GM23338 (cell line): ENCODE data around the gene TSKS.

Source experiments
- CREB1 ChIP-seq: fragments of 250-450 bp; sonication (Bioruptor Pico); IDR thresholded peaks from 2 replicates; pipeline ENCODE4 v1.5.0; 2020; ENCODE audit warnings: low read depth, mild to moderate bottlenecking, moderate library complexity
- CTCF ChIP-seq, 2 experiments: fragments of 200-600 bp in 1 of 2; sonication (generic) in 1 of 2; conservative IDR thresholded peaks; 2 replicates each; pipeline versions ENCODE4 v1.5.1 to v1.6.1; 2016 to 2017; ENCODE audit warnings: antibody characterized with exemption in 2 of 2, low read depth in 2 of 2, mild to moderate bottlenecking in 2 of 2, moderate library complexity in 1 of 2
- EZH2 ChIP-seq: fragments of 200-600 bp; sonication (generic); IDR thresholded peaks from one replicate; pipeline ENCODE4 v1.8.0; 2017; ENCODE audit warnings: antibody characterized with exemption, mild to moderate bottlenecking, low read depth; ENCODE audit not compliant: unreplicated experiment
- EZH2phosphoT487 ChIP-seq: fragments of 200-600 bp; sonication (generic); IDR thresholded peaks from one replicate; pipeline ENCODE4 v1.8.1; 2018; ENCODE audit warnings: antibody characterized with exemption; ENCODE audit not compliant: unreplicated experiment
- POLR2AphosphoS5 ChIP-seq: IDR thresholded peaks from 2 replicates; pipeline ENCODE4 v1.6.1; 2016; ENCODE audit warnings: antibody characterized with exemption, low read depth
- ZNF114 ChIP-seq: fragments of 250-450 bp; sonication (Bioruptor Pico); IDR thresholded peaks from 2 replicates; pipeline ENCODE4 v1.5.0; 2020; ENCODE audit warnings: mild to moderate bottlenecking, moderate library complexity

GRCh38 chr19:49718991-49719390 lies 44.1 kb downstream of the TSKS start:
- no peak for TF ChIP-seq CTCF (conservative IDR thresholded peaks at IDR 0.05; ENCODE audit: low read depth in 2 of 2)
- no peak for TF ChIP-seq POLR2AphosphoS5
- no peak for TF ChIP-seq EZH2phosphoT487
- no peak for TF ChIP-seq ZNF114
- no peak for TF ChIP-seq CREB1 (CRISPR knock-in tag)
- no peak for TF ChIP-seq EZH2
